ENCODE results near the gene MSI2. TPM values are rescaled to one million over a fixed set of nuclear protein-coding genes. Genes with fewer than 3 reads are reported as not detected.

MSI2 gene
- polyA plus RNA-seq, 1 of the 3 experiments (the other 2 are of a cell fraction): 24.1 TPM

DNA sequence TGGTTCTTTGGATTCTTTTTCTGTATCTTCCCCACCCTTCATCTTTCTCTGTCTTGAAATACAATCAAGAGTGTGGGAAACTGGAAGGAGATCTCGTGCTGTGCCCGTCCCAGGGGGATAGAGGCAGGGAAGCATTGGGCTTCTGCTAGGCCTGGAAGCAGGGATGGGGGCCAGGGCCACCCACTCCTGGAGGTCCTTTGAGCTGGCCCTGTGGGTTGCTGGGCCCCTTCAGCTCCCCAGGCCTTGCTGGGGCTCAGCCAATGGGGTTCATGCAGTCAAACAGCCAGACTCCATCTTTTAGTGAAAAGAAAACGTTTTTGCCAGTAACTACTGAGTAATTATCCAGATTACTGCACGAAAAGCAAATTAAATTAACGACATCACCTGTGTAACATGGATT lies 421.0 kb downstream of the MSI2 start:
- peaks cover 0 to 13% of the 10 kb centered on the region in 2 experiments for H3K36me3 ChIP-seq (replicated peaks in 1 of 2; ENCODE audit: control insufficient read depth in 1 of 2, insufficient read depth in 2 of 2, low read length in 1 of 2)
- no peak overlapping the region for H3K4me3 ChIP-seq (ENCODE audit: low read depth in 2 of 2, low read length in 1 of 2)
- H3K9me3 ChIP-seq: no peaks in the 10 kb centered on the region
- no peaks in the 10 kb centered on the region for H4K20me1 ChIP-seq (ENCODE audit: insufficient read depth)
- H3K9ac ChIP-seq: no peak overlapping the region
- H2AFZ ChIP-seq (ENCODE audit: low read depth): no peak overlapping the region
- H3F3A ChIP-seq (replicated peaks; ENCODE audit: insufficient read depth): no peaks in the 10 kb centered on the region
- CTCF ChIA-PET: interaction anchor here (0.7 to 14.2 kb wide), 13 partner anchors 9 to 434 kb away, joined by 3 to 298 read pairs (median 5); partner anchors contain the start of gene MRPS23
- H3K4me1 ChIP-seq (ENCODE audit: control insufficient read depth in 1 of 2, insufficient read depth in 2 of 2, low read depth in 1 of 2, low read length in 1 of 2): peaks cover 4 to 44% of the 10 kb centered on the region in 2 experiments; a peak in 3 of 4 replicates
- H3K4me2 ChIP-seq: no peak overlapping the region
- H3K27ac ChIP-seq (ENCODE audit: low read depth in 2 of 2, low read length in 1 of 2): peak overlapping the region in 1 of 2 experiments; percentile 56; a peak in 2 of 4 replicates
- POLR2A ChIA-PET: no interaction called here
- no peak for DNase-seq
- TF ChIP-seq TCF12 (IDR thresholded peaks at IDR 0.05) (no peak), FOXJ3 (CRISPR knock-in tag; IDR thresholded peaks at IDR 0.05) (no peak), FOSL2 (IDR thresholded peaks at IDR 0.05; ENCODE audit: borderline replicate concordance, low read depth) (no peak), ELF1 (IDR thresholded peaks at IDR 0.05) (no peak), RCOR1 (IDR thresholded peaks at IDR 0.05; ENCODE audit: low read length) (no peak)
- TF ChIP-seq, protein P1, sequence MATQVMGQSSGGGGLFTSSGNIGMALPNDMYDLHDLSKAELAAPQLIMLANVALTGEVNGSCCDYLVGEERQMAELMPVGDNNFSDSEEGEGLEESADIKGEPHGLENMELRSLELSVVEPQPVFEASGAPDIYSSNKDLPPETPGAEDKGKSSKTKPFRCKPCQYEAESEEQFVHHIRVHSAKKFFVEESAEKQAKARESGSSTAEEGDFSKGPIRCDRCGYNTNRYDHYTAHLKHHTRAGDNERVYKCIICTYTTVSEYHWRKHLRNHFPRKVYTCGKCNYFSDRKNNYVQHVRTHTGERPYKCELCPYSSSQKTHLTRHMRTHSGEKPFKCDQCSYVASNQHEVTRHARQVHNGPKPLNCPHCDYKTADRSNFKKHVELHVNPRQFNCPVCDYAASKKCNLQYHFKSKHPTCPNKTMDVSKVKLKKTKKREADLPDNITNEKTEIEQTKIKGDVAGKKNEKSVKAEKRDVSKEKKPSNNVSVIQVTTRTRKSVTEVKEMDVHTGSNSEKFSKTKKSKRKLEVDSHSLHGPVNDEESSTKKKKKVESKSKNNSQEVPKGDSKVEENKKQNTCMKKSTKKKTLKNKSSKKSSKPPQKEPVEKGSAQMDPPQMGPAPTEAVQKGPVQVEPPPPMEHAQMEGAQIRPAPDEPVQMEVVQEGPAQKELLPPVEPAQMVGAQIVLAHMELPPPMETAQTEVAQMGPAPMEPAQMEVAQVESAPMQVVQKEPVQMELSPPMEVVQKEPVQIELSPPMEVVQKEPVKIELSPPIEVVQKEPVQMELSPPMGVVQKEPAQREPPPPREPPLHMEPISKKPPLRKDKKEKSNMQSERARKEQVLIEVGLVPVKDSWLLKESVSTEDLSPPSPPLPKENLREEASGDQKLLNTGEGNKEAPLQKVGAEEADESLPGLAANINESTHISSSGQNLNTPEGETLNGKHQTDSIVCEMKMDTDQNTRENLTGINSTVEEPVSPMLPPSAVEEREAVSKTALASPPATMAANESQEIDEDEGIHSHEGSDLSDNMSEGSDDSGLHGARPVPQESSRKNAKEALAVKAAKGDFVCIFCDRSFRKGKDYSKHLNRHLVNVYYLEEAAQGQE (IDR thresholded peaks at IDR 0.05; ENCODE audit: low read depth, low read length): no peak
- TF ChIP-seq, protein P2, sequence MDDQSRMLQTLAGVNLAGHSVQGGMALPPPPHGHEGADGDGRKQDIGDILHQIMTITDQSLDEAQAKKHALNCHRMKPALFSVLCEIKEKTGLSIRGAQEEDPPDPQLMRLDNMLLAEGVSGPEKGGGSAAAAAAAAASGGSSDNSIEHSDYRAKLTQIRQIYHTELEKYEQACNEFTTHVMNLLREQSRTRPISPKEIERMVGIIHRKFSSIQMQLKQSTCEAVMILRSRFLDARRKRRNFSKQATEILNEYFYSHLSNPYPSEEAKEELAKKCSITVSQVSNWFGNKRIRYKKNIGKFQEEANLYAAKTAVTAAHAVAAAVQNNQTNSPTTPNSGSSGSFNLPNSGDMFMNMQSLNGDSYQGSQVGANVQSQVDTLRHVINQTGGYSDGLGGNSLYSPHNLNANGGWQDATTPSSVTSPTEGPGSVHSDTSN (IDR thresholded peaks at IDR 0.05): no peak
- H3K27me3 ChIP-seq (ENCODE audit: insufficient read depth): no peaks in the 10 kb centered on the region
- no peaks in the 10 kb centered on the region for H3K9me2 ChIP-seq
- WGBS (ENCODE audit: low lambda C conversion rate): 78% methylated on average over 5 of the region's 5 CpGs
- no peaks in the 10 kb centered on the region for H3K79me2 ChIP-seq (ENCODE audit: insufficient read depth)

DNA sequence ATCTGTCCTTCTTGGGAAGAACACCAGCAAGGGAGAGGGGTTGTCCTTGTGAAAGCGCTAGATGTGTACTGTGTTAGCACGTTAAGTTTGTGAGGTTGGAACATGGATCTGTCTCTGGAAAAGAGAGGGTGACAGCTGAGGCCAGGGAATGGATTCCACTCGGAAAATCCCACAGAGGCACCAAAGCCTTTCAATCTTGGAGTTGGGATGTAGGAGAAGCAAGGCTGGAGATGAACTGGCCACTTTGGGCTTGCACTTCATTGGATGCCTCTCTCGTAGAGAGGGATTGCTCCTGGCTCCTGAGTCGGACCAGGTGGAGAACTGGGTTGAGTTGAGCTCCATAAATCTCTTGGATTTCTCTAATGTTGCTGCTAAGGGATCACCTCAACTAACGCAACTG lies 421.5 kb downstream of the MSI2 start:
- no peaks in the 10 kb centered on the region for H4K20me1 ChIP-seq (ENCODE audit: insufficient read depth)
- no peaks in the 10 kb centered on the region for H3K79me2 ChIP-seq (ENCODE audit: insufficient read depth)
- no peak overlapping the region for H2AFZ ChIP-seq (ENCODE audit: low read depth)
- 93% methylated on average over 6 of the region's 6 CpGs for WGBS (ENCODE audit: low lambda C conversion rate)
- H3K9me3 ChIP-seq: no peaks in the 10 kb centered on the region
- no peak overlapping the region for H3K4me3 ChIP-seq (ENCODE audit: low read depth in 2 of 2, low read length in 1 of 2)
- H3K4me1 ChIP-seq (ENCODE audit: control insufficient read depth in 1 of 2, insufficient read depth in 2 of 2, low read depth in 1 of 2, low read length in 1 of 2): peaks cover 0 to 42% of the 10 kb centered on the region in 2 experiments; a peak in 1 of 4 replicates
- H3K27ac ChIP-seq (ENCODE audit: low read depth in 2 of 2, low read length in 1 of 2): peak overlapping the region in 1 of 2 experiments; percentile 56; a peak in 2 of 4 replicates
- H3K9me2 ChIP-seq: no peaks in the 10 kb centered on the region
- ChIA-PET CTCF (interaction anchor here (0.7 to 14.2 kb wide), 12 partner anchors 17 to 435 kb away, joined by 3 to 298 read pairs (median 4); partner anchors contain the start of gene MRPS23), POLR2A (no interaction called here)
- no peak overlapping the region for H3K9ac ChIP-seq
- DNase-seq: no peak
- H3K27me3 ChIP-seq (ENCODE audit: insufficient read depth): no peaks in the 10 kb centered on the region
- no peak overlapping the region for H3K4me2 ChIP-seq
- H3K36me3 ChIP-seq (replicated peaks in 1 of 2; ENCODE audit: control insufficient read depth in 1 of 2, insufficient read depth in 2 of 2, low read length in 1 of 2): peaks cover 0 to 13% of the 10 kb centered on the region in 2 experiments
- H3F3A ChIP-seq (replicated peaks; ENCODE audit: insufficient read depth): no peaks in the 10 kb centered on the region
- TF ChIP-seq TEAD4 (IDR thresholded peaks at IDR 0.05; ENCODE audit: borderline replicate concordance, insufficient read depth) (no peak), SIN3A (IDR thresholded peaks at IDR 0.05; ENCODE audit: borderline replicate concordance, low read depth, low read length) (no peak), CHD2 (IDR thresholded peaks at IDR 0.05; ENCODE audit: low read length, partially characterized antibody) (no peak), FOXM1 (IDR thresholded peaks at IDR 0.05; ENCODE audit: low read depth) (no peak), TCF12 (IDR thresholded peaks at IDR 0.05) (no peak), EP300 (IDR thresholded peaks at IDR 0.05; ENCODE audit: borderline replicate concordance in 1 of 2, low read depth in 1 of 2, low read length in 1 of 2) (no peak), FOXJ3 (CRISPR knock-in tag; IDR thresholded peaks at IDR 0.05) (no peak)
- TF ChIP-seq, protein P3, sequence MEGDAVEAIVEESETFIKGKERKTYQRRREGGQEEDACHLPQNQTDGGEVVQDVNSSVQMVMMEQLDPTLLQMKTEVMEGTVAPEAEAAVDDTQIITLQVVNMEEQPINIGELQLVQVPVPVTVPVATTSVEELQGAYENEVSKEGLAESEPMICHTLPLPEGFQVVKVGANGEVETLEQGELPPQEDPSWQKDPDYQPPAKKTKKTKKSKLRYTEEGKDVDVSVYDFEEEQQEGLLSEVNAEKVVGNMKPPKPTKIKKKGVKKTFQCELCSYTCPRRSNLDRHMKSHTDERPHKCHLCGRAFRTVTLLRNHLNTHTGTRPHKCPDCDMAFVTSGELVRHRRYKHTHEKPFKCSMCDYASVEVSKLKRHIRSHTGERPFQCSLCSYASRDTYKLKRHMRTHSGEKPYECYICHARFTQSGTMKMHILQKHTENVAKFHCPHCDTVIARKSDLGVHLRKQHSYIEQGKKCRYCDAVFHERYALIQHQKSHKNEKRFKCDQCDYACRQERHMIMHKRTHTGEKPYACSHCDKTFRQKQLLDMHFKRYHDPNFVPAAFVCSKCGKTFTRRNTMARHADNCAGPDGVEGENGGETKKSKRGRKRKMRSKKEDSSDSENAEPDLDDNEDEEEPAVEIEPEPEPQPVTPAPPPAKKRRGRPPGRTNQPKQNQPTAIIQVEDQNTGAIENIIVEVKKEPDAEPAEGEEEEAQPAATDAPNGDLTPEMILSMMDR (IDR thresholded peaks at IDR 0.05): no peak
- TF ChIP-seq, protein P4, sequence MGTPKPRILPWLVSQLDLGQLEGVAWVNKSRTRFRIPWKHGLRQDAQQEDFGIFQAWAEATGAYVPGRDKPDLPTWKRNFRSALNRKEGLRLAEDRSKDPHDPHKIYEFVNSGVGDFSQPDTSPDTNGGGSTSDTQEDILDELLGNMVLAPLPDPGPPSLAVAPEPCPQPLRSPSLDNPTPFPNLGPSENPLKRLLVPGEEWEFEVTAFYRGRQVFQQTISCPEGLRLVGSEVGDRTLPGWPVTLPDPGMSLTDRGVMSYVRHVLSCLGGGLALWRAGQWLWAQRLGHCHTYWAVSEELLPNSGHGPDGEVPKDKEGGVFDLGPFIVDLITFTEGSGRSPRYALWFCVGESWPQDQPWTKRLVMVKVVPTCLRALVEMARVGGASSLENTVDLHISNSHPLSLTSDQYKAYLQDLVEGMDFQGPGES (IDR thresholded peaks at IDR 0.05; ENCODE audit: low read depth, low read length): no peak
- TF ChIP-seq, protein P5, sequence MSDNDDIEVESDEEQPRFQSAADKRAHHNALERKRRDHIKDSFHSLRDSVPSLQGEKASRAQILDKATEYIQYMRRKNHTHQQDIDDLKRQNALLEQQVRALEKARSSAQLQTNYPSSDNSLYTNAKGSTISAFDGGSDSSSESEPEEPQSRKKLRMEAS (IDR thresholded peaks at IDR 0.05; ENCODE audit: low read depth): no peak
- TF ChIP-seq, protein P2 (IDR thresholded peaks at IDR 0.05): no peak
- TF ChIP-seq, protein P6, sequence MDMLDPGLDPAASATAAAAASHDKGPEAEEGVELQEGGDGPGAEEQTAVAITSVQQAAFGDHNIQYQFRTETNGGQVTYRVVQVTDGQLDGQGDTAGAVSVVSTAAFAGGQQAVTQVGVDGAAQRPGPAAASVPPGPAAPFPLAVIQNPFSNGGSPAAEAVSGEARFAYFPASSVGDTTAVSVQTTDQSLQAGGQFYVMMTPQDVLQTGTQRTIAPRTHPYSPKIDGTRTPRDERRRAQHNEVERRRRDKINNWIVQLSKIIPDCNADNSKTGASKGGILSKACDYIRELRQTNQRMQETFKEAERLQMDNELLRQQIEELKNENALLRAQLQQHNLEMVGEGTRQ (IDR thresholded peaks at IDR 0.05; ENCODE audit: borderline replicate concordance, low read depth, low read length): no peak
